Fibroblast of villous mesenchyme (primary cell): ENCODE results near the gene GID4. TPM values are rescaled to one million over a fixed set of nuclear protein-coding genes. Genes with fewer than 3 reads are reported as not detected.

Source experiments
- DNase-seq: peaks from one replicate; pipeline ENCODE4 v3.0.0-alpha.2; 2010; ENCODE audit warnings: low read depth
- H3K4me3 ChIP-seq: 2 replicates; pipeline ENCODE4 v1.5.1; 2011; ENCODE audit warnings: low read depth, mild to moderate bottlenecking, low read length
- total RNA-seq: library from RNA; depleted of rRNA; stranded (reverse); fragments of >200 nt; gene quantifications from 2 replicates; pipeline ENCODE4 v1.2.3, GENCODE V29; 2012
- TF ChIP-seq, protein P1 (sequence below): IDR thresholded peaks from 2 replicates; pipeline ENCODE4 v1.5.1; 2012; ENCODE audit warnings: low read depth, mild to moderate bottlenecking, low read length; ENCODE audit not compliant: insufficient read depth

Gene GID4
- total RNA-seq, 1 donor, result 7.8 TPM

DNA sequence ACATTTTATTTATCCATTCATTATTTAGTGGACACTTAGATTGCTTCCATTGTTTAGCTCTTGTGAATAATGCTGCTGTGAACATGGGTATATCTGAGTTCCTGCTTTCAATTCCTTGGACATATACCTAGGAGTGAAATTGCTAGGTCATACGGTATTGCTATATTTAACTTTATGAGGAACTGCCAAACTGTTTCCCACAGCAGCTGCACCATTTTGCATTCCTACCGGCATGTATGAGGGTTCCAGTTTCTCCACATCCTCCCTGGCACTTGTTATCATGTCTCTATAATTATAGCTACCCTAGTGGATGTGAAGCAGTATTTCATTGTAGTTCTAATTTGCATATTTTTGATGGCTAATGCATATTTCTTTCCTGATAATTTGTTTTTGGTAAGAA is 24.8 kb downstream of the GID4 start:
- no peak overlapping the region for H3K4me3 ChIP-seq
- TF ChIP-seq, protein P1, sequence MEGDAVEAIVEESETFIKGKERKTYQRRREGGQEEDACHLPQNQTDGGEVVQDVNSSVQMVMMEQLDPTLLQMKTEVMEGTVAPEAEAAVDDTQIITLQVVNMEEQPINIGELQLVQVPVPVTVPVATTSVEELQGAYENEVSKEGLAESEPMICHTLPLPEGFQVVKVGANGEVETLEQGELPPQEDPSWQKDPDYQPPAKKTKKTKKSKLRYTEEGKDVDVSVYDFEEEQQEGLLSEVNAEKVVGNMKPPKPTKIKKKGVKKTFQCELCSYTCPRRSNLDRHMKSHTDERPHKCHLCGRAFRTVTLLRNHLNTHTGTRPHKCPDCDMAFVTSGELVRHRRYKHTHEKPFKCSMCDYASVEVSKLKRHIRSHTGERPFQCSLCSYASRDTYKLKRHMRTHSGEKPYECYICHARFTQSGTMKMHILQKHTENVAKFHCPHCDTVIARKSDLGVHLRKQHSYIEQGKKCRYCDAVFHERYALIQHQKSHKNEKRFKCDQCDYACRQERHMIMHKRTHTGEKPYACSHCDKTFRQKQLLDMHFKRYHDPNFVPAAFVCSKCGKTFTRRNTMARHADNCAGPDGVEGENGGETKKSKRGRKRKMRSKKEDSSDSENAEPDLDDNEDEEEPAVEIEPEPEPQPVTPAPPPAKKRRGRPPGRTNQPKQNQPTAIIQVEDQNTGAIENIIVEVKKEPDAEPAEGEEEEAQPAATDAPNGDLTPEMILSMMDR, result no peak
- no peak for DNase-seq

DNA sequence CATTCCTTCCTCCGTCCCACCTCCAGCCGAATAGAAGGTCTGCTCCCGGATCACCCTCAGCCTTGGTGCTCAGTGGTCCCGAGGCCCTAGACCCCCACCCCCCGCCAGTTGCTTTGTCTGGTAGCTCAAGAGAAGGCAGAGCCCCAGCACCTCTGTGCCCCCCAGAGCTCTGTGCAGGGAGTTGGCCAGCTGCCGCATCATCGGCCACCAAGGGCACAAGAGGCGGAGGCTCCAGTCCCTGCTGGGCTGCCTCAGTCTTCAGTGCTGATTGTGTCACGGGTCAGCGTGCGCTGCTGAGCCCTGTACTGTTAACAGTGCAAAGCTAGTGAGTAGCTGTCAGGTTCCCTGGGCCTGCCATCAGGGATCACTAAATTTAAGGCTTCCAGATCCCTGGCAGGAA is 26.3 kb downstream of the GID4 start:
- DNase-seq, result no peak
- TF ChIP-seq, protein P1, result no peak
- no peak overlapping the region for H3K4me3 ChIP-seq

DNA sequence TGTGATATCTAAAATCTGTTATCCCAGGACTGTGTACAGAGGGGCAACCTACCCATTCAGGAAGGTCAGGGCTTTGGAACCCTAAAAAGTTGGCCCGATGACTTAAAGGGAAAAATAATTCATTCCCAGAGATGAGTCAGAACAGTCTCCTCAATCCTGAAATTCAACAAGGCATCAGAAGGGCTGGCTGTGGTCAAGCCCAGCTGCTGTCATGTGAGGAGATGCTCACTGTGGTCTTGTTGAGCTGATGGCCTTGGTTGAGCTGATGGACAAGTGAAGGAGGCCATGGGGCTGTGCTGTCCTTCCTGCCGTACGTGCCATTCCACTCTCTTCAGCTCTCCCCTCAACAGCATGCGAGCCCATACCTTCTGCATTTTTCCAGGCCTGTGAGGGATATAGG is 27.7 kb downstream of the GID4 start:
- TF ChIP-seq, protein P1, result no peak
- no peak for DNase-seq
- H3K4me3 ChIP-seq, result no peak overlapping the region

DNA sequence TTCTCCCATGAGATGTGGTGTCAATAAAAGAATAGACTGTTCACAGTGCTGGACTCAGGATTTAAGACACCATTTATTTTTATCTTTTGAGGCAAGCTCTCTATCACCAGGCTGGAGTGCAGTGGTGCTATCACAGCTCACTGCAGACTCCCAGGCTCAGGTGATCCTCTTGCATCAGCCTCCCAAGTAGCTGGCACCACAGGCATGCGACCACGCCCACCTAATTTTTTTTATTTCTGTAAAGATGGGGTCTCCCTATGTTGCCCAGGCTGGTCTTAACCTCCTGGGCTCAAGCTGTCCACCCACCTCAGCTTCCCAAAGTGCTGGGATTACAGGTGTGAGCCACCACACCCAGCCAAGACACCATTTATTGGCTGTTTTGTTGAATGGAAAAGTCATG is 29.9 kb downstream of the GID4 start:
- TF ChIP-seq, protein P1, result no peak
- DNase-seq, result no peak
- H3K4me3 ChIP-seq, result no peak overlapping the region

DNA sequence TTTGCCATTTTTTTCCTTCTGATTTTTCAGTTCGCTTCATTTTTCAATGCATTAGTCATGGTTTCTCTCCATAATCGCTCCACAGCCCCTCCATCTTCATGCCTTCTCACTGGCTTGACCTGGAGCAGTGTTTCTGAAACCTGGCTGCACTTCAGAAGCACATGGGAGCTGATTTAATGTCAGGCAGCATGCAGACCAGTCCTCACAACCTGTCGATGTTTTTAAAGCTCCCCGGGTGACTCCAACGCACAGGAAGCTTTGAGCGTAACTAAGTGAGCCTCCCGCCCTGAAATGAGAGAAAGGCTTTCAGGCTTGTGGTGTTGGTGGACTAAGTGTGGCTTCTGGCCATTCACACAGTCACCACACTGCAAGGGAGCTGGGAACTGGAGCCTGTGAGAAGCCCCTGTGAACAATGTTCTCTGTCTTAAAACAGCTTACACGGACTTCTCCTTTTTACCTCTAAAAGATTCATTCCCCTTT is 31.7 kb downstream of the GID4 start:
- DNase-seq, result peak; percentile 39
- peak overlapping the region; percentile 41 for H3K4me3 ChIP-seq

DNA sequence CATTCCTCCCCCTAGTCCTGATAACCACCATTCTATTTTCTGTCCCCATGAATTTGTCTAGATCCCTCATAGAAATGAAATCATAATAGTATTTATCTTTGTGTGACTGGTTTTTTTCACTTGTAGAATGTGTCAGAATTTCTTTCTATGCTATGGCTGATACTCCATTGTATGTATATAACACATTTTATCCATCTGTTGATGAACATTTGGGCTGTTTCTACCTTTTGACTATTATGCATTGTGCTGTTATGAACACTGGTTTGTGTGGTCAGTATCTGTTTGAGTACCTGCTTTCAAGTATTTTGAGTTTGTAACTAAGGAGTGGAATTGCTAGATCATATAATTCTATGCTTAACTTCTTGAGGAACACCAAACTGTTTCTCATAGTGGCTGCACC is 32.5 kb downstream of the GID4 start:
- TF ChIP-seq, protein P1, result no peak
- no peak overlapping the region for H3K4me3 ChIP-seq
- no peak for DNase-seq

More for the DNA sequence above, 31.7 kb downstream of the GID4 start:
- TF ChIP-seq, protein P1, result no peak

DNA sequence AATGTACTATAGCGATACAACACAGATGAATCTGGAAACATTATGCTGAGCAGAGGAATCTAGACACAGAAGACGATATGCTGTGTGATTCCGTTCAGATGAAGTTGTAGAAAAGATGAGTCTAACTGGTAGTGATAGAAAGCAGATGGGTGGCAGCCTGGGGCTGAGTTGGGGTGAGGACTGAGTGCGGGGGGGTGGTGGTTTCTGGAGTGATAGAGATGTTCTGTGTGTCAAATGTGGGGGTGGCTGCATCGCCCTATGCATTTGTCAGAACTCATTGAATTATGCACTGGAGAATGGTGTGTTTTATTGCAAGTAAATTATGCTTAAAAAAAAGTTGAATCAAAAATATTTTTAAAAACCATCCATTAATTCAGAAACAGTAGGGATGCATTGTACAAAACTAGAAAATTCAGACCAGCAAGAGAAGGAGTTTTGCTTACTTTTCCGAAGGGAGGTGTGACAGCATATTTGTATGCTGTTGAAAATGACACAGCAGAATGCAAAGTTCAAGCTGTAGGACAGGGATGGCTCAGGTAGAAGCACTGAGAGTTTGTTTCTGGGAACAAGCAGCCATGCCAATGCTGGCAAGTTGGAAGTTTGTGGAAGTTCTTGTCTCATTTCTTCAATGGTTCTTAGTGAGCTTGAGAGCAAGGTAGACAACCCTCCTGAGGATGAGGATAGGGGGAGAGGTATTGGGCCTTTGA is 35.5 kb downstream of the GID4 start:
- no peak for DNase-seq
- TF ChIP-seq, protein P1, result no peak
- no peak overlapping the region for H3K4me3 ChIP-seq
